WI38 (cell line): Measurements from ENCODE around the gene MINDY3.
"Not testable (repeated sequence)": the region's sequence is repeated elsewhere in the genome, so short reads cannot be mapped to it uniquely, and the experiment has no call there.

Source experiments
- H3K4me3 ChIP-seq: 2 replicates; pipeline ENCODE4 v1.5.1; 2011; ENCODE audit warnings: low read depth, mild to moderate bottlenecking, control low read depth, low read length
- TF ChIP-seq, protein P1 (sequence below): IDR thresholded peaks from 2 replicates; pipeline ENCODE4 v1.5.1; 2012; ENCODE audit warnings: low read depth, mild to moderate bottlenecking, control low read depth, low read length

MINDY3 gene

DNA sequence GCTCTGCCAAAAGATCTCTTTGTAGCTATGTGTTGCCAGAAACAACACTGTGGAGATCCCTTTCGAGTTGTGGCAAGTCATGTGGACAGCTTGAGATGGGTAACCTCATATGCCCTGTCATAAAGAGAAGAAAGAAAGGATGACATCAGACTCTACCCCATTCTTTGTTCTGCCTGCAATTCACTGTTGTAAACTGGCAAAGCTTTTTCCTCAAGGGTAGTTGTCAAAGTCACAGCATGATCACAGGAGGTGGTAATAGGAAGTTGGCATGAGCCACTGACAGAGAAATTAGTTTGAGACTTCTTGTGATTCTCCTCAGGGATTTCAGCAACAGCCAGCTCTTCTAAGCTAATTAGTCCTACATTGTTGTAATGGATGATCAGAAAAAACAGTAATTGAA, 19.4 kb upstream of the MINDY3 start:
- H3K4me3 ChIP-seq = no peak overlapping the region
- TF ChIP-seq, protein P1, sequence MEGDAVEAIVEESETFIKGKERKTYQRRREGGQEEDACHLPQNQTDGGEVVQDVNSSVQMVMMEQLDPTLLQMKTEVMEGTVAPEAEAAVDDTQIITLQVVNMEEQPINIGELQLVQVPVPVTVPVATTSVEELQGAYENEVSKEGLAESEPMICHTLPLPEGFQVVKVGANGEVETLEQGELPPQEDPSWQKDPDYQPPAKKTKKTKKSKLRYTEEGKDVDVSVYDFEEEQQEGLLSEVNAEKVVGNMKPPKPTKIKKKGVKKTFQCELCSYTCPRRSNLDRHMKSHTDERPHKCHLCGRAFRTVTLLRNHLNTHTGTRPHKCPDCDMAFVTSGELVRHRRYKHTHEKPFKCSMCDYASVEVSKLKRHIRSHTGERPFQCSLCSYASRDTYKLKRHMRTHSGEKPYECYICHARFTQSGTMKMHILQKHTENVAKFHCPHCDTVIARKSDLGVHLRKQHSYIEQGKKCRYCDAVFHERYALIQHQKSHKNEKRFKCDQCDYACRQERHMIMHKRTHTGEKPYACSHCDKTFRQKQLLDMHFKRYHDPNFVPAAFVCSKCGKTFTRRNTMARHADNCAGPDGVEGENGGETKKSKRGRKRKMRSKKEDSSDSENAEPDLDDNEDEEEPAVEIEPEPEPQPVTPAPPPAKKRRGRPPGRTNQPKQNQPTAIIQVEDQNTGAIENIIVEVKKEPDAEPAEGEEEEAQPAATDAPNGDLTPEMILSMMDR = no peak

DNA sequence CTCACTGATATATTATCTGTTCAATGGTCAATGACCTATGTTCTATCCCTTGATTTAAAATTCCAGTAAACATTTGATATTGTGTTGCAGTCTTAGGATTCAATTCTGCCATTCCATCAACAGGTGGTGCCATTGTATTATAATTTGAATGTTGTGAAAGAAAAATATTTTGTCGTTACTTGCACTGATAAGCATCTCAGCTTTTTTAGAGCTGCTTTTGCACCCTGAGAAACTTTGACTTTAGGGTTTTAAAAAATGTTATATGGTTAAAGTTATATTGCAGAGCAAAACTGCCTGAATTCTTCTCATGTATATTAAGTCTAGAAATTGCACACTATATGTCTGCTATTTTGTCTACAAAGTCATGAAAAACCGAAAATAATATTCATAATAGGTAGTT, 18.8 kb upstream of the MINDY3 start:
- TF ChIP-seq, protein P1 = peak; percentile 20; the same call in 1 of the 2 replicates

DNA sequence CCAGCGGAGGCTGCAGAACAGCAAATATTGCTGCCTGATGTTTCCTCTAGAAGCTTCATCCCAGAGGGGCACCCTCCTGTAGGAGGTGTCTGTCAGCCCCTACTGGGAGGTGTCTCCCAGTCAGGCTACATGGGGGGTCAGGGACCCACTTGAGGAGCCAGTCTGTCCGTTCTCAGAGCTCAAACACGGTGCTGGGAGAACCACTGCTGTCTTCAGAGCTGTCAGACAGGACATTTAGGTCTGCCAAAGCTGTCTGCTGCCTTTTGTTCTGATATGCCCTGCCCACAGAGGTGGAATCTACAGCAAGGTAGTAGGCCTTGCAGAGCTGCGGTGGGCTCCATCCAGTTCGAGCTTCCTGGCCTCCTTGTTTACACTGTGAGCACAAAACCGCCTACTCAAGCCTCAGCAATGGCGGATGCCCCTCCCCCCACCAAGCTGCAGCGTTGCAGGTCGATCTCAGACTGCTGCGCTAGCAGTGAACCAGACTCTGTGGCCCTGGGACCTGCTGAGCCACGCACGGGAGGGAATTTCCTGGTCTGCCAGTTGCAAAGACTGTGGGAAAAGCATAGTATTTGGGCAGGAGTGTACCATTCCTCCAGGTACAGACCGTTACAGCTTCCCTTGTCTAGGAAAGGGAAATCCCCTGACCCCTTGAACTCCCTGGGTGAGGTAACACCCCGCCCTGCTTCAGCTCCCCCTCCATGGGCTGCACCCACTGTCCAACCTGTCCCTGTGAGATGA, 17.7 kb upstream of the MINDY3 start:
- H3K4me3 ChIP-seq = no peak overlapping the region
- TF ChIP-seq, protein P1 = no peak

More for the DNA sequence above, 18.8 kb upstream of the MINDY3 start:
- no peak overlapping the region for H3K4me3 ChIP-seq

DNA sequence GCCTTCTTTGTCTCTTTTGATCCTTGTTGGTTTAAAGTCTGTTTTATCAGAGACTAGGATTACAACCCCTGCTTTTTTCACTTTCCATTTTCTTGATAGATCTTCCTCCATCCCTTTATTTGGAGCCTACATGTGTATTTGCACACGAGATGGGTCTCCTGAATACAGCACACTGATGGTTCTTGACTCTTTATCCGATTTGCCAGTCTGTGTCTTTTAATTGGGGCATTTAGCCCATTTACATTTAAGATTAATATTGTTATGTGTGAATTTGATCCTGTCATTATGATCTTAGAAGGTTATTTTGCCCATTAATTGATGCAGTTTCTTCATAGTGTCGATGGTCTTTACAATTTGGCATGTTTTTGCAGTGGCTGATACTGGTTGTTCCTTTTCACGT, 16.0 kb upstream of the MINDY3 start:
- H3K4me3 ChIP-seq = not testable (repeated sequence)

DNA sequence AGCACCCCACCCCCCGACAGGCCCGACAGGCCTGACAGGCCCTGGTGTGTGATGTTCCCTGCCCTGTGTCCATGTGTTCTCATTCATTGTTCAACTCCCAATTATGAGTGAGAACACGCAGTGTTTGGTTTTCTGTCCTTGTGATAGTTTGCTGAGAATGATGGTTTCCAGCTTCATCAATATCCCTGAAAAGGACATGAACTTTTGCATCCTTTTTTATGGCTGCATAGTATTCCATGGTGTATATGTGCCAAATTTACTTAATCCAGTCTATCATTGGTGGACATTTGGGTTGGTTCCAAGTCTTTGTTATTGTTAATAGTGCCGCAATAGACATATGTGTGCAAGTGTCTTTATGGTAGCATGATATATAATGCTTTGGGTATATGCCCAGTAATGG, 12.3 kb upstream of the MINDY3 start:
- H3K4me3 ChIP-seq = not testable (repeated sequence)

DNA sequence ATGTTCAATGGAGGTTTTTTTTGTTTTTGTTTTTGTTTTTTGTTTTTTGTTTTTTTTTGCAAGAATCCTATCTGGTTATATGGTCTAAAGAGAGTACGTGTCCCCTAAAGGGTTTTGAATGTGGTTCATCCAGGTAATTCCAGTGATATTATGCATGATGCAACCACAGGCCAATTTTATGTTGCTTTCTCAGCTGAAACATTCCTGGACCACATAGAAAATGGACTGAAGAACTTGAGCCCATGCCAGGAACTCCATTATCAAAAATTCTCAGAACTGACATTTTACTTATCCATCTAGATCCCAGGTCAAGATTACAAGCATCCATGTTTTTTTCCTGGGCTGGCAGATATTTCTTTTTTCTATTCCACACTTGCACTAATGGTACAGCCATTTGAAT, 11.5 kb upstream of the MINDY3 start:
- no peak overlapping the region for H3K4me3 ChIP-seq
- TF ChIP-seq, protein P1 = no peak

DNA sequence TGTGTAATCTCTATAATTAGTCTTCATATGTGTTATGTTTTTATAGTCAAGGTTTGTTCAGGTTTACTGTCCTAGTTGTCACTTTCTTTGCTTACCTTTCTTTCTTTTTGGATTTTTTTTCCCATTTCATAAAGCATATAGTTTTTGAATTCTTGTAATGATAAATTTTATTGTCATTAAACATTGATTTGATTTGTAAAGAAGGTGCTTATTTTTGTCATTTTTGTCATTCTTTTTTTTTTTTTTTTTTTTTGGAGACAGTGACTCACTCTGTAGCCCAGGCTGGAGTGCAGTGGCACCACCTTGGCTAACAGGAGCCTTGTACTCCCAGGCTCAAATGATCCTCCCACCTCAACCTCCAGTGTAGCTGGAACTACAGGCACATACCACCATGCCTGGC, 9.6 kb upstream of the MINDY3 start:
- H3K4me3 ChIP-seq = no peak overlapping the region
- TF ChIP-seq, protein P1 = no peak

DNA sequence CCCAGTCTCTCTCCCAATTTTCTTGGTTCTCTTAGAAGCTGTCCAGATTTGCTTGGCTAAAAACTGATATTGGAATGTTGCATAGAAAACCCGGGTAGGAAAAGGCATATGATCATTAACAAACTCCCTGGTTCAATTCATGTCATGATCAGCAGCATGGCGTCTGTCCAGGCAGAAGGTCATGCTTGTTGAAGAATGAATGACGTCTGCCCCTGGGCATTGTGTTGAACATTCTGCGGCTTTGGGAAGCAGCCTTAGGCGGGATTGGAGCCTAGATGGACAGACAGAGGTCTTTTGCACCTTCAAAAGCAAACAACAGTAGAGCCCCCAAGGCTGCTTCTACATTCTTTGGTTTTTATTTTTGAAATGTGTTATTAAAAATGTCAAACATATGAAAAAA, 7.7 kb upstream of the MINDY3 start:
- no peak overlapping the region for H3K4me3 ChIP-seq
- TF ChIP-seq, protein P1 = no peak
